ELR (cell line): ENCODE results near the gene XAB2.

Experiments used
- DNase-seq: peaks from one replicate; pipeline ENCODE4 v3.0.0-alpha.2; 2015; ENCODE audit warnings: low read depth

XAB2 gene

DNA sequence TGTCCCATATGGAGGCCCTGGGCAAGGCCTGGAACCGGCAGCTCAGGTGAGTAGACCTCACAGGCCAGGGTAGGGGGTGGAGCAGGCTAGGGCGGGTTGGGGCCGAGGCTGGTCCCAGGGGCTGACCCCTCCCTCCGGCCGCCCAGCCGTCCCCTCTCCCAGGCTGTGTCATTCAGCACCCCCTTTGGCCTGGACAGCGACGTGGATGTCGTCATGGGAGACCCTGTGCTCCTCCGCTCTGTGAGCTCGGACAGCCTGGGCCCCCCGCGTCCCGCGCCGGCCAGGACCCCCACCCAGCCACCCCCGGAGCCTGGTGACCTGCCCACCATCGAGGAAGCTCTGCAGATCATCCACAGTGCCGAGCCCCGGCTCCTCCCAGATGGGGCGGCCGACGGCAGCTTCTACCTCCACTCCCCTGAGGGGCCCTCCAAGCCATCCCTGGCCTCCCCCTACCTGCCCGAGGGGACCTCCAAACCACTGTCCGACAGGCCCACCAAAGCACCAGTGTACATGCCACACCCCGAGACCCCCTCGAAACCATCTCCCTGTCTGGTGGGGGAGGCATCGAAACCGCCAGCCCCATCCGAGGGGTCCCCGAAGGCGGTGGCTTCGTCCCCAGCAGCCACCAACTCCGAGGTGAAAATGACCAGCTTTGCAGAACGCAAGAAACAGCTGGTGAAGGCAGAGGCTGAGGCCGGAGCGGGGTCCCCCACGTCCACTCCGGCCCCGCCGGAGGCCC is 17.6 kb downstream of the XAB2 start:
- no peak for DNase-seq

DNA sequence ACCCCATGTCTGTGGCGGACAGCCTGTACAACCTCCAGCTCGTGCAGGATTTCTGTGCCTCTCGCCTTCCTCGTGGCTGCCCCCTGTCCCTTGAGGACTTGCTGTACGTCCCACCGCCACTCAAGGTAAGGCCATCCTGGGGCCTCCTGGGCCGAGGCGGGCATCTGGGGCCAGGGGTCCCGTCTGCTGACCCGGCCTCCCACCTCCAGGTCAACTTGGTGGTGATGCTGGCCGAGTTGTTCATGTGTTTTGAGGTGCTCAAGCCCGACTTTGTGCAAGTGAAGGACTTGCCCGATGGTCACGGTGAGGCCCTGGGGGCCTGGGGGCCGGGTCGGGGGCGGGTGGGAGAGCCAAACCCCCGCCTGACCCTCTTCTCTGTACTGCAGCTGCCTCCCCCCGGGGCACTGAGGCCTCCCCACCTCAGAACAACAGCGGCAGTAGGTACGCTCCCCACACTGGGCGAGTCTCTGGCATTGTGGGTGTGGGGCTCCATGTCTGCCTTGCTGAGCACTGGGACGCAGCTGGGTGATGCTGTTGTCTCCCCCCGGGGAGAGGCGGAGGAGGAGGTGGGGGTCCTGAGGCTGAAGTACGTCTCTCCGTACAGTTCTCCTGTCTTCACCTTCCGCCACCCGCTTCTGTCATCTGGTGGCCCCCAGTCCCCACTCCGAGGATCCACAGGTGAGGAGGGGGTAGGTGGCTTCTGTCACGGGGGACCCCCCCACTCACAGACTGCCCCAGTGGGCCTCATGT is 18.7 kb downstream of the XAB2 start:
- no peak for DNase-seq

DNA sequence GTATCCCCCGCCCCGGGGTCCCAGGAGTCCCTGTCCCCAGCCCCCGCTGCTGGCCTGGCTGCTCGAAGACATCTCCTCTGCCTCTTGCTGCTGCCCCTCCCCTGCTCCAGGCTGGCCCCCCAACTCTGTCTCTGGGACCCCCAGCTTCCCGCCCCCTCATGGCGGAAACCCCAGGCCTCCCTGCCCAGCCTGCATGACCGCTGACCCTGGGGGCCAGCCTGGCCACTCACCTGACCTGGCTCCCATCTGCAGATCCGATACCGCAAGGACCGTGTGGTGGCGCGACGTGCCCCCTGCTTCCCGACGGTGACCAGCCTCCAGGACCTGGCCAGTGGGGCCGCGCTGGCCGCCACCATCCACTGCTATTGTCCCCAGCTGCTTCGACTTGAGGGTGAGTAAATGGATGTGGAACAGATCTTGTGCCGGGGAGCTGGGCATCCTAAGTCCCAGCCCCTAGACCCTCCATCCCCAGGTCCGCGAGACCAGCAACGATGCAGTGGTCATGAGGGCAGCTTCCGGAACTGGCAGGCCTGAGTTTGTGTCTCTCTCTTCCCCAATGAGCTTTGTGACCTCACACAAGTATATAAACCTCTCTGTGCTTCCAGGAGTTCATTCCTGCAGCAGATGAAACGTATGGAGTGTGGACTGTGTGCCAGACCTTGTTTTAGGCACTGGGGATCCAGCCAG is 21.3 kb downstream of the XAB2 start:
- DNase-seq = no peak

DNA sequence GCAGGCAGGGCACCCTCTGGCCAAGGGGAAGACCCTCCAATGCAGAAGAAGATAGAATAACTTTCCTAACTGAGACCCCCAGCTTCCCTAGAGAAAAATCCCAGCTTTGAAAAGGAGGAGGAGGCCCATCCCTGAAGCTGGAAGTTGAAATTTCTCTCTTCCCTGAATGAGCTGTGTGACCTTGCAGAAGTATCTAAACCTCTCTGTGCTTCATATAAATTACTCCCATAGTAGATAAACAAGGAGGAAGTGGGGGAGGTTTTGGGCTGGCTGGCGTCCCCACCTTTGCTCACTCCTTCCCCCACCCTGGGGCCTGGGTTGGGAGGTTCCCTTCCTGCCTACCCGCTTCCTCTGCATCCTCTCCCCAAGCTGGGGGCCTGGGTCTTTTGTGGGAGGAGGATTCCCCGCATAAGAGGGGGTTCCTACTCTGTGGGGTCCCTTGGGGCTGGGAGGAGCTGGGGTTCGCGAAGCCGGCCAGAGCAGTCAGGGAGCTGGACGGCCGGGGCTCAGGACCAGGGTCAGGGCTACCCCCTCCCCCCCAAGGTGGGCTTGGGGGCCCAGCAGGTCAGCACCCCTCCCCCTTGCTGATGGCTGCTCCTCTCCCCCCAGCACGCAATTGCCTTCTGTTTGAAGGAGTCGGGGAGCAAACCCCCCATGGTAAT is 22.0 kb downstream of the XAB2 start:
- DNase-seq = no peak

DNA sequence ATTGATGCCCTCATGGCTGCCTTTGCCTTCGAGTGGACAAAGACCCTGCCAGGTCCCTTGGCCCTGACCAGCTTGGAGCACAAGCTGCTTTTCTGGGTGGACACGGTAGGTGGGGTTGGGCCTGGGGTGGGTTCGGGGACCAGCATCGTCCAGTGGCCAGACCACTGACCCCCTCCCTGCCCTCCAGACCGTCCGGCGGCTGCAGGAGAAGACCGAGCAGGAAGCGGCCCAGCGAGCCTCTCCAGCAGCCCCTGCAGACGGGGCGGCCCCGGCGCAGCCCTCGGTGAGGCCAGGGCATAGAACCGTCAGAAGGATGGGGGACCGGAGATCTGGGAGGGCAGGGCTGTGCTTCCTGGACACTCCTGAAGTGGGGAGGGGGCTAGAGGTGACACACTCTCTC is 23.1 kb downstream of the XAB2 start:
- no peak for DNase-seq

GRCh38 chr19:7605490-7606222 is 23.7 kb downstream of the XAB2 start:
- peak; percentile 60 for DNase-seq

DNA sequence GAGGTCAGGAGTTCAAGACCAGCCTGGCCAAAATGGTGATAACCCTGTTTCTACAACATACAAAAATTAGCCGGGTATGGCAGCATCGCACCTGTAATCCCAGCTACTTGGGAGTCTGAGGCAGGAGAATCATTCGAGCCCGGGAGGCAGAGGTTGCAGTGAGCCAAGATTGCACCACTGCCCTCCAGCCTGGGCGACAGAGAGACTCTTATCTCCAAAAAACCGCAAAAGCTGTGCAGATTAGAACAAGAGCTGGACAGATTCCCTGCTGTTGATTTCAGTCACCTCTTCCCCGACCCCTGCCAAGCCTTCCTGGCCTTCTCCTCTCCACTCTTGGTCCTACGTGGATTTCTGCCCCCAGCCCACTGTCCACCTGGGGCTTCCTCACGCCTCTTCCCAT is 25.4 kb downstream of the XAB2 start:
- DNase-seq = no peak

DNA sequence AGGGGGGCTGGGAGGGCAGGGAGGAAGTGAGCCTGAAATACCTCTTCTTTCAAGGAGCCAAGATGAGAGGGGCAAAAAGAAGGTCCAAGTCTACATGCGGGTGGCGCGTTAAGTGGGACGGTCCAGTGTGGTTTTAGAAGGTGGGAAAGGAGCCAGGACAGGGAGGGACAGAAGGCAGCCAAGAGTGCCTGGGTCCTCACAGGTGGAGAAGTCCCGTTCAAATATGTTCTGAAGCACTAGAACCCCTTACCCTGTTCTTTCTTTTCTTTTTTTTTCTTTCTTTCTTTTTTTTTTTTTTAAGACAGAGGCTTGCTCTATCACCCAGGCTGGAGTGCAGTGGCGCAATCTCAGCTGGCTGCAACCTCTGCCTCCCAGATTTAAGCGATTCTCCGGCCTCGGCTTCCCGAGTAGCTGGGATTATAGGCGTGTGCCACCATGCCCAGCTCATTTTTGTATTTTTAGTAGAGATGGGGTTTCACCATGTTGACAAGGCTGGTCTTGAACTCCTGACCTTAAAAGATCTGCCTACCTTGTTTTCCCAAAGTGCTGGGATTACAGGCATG is 26.3 kb downstream of the XAB2 start:
- no peak for DNase-seq

GRCh38 chr19:7602240-7602934 is 27.0 kb downstream of the XAB2 start:
- DNase-seq = no peak

GRCh38 chr19:7600721-7601120 is 28.6 kb downstream of the XAB2 start:
- no peak for DNase-seq

- no peak for DNase-seq
These were observed 31.2 kb downstream of the XAB2 start for GRCh38 chr19:7598180-7598579.

- peak; percentile 18 for DNase-seq
These were observed 31.7 kb downstream of the XAB2 start for GRCh38 chr19:7597689-7598088.

DNA sequence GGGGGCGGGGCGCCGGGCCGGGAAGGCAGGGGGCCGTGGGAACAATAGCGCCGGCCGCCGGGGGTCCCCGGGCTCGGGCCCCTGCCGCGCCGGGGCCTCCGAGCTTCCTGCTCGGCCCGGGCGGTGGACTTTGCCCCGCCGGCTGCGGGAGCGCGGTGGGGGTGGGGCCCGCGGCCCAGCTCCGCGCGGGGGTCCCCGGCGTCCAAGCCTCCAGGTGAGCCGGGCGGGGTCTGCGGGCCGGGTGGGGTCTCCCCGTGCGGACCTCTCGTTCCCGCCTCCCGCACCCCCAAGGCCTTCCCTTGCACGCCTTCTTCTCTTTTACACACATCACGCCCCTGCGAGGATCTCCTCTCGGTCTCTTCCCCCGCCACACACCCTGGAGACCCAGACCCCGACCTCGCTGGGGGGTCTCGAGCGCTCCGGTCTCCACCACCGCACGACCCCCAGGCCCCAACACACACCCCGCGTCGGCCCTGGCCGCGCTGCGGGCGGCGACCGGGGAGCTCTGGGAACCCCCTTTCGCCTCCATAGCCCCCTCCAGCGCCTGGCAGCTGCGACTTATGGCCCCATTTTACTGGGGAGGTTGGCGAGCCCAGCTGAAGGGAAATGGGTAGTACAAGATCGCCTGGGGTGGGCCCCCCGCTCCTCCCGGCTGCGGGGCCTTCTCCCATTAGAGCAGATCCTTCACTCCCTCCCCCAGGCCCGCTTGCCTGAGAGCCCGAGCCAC is 33.0 kb downstream of the XAB2 start:
- no peak for DNase-seq

DNA sequence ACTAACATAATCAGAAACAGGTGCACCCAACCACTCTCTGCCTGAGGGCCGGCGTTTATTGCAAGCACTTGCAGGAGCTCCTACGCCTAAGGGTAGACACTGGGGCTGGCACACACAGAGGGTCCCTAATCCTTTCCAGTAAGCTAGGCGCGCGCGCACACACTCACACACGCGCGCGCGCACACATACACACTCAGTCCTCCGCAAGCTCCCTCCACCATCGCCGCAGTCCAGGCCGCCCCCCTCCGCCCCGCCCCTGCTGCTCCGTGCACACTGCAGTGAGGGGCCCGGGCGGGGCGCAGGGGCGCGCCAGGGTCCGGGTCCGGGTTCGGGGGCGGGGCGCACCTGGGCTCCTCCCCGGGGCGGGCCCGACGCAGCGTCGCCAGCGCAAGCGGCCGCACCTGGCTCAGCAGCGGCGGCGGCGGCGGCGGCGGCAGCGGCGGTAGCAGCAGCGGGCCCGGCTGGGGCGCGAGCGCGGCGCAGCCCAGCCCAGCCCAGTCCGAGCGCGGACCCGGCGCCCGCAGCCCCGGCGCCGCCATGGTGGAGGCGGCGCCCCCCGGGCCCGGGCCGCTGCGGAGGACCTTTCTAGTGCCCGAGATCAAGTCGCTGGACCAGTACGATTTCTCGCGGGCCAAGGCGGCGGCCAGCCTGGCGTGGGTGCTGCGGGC is 33.7 kb downstream of the XAB2 start, which contains the start of gene CAMSAP3:
Gene CAMSAP3 (plus strand): TSS at position 398 of the 668 bp plus-strand sequence. CDS start 140 bp downstream, at position 538.
- no peak for DNase-seq

GRCh38 chr19:7590256-7590655 is 39.1 kb downstream of the XAB2 start:
- DNase-seq = no peak

- no peak for DNase-seq
These were observed 39.5 kb downstream of the XAB2 start for GRCh38 chr19:7589822-7590221.

DNA sequence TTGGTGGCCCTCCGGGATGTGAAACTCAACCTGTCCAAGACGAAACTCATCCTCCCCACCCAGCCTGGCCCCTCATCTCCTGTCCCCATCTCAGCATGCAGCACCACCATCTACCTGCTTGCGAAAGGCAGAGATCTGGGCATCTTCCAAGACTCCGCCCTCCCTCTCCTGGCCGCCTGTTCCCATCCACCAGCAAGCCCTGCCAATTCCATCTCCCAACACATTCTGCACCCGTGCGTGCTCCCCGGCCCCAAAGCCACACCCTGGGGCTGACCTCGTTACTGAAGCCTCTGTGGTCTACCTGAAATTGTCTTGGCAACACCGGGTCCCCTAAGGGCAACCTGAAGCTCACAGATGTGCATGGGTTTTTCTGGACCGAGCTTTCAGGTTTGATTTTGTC is 46.9 kb downstream of the XAB2 start:
- DNase-seq = no peak

DNA sequence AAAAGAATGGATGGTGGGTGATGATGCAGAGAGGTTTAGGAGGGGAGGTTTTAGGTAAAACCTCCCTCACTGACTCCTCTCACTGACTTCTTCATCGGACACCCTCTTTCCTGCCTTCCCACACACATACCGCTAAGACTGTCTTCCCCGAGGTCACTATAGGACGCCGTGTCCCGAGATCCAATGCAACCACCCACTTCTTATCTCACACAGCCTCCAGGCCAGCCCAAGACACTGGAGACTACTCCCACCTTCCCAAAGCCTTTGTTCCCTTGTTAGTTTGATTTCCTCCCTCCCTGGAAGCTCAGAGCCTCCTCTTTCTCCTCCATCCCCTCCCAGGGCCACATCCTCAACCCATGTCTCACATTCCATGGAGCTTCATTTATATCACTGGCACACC is 50.2 kb downstream of the XAB2 start:
- DNase-seq = no peak

GRCh38 chr19:7578127-7578526 is 51.2 kb downstream of the XAB2 start:
- no peak for DNase-seq
